NCI-H1436 treated with DMSO at 0.1 percent for 48 hours (cell line): ENCODE data around the gene CA10.

Source experiments
- DNase-seq: peaks from one replicate; lab custom pipeline; 2025; lab: John Stamatoyannopoulos, UW

CA10 gene

GRCh38 chr17:51595826-51596398, 562.6 kb downstream of the CA10 start:
- no peak for DNase-seq

- DNase-seq: no peak
Observed at GRCh38 chr17:51590071-51590656, 568.4 kb downstream of the CA10 start.

- DNase-seq: no peak
Observed at GRCh38 chr17:51588063-51588462, 570.5 kb downstream of the CA10 start.

GRCh38 chr17:51587516-51587915, 571.0 kb downstream of the CA10 start:
- no peak for DNase-seq

GRCh38 chr17:51585514-51586104, 572.9 kb downstream of the CA10 start:
- DNase-seq: no peak

GRCh38 chr17:51580869-51581268, 577.6 kb downstream of the CA10 start:
- no peak for DNase-seq
